ENCODE data around the gene SUN2.

The SUN2 gene

GRCh38 chr22:38792833-38793232, 37.0 kb upstream of the SUN2 start:
- Histone ChIP-seq H2AFZ (ENCODE audit: low read length, unreplicated experiment) (no peak overlapping the region), H3K27ac (ENCODE audit: low read depth, low read length) (no peak overlapping the region), H3K4me3 (ENCODE audit: low read depth, low read length) (peak overlapping the region; percentile 94), H3K27me3 (ENCODE audit: insufficient read depth, low read length) (no peaks in the 10 kb centered on the region), H3K4me1 (ENCODE audit: control insufficient read depth, insufficient read depth, low read length, unreplicated experiment) (peaks cover 23% of the 10 kb centered on the region), H3K36me3 (ENCODE audit: insufficient read depth, low read length) (no peaks in the 10 kb centered on the region), H3K79me2 (ENCODE audit: control insufficient read depth, insufficient read depth, low read length, unreplicated experiment) (peaks cover 11% of the 10 kb centered on the region)

DNA sequence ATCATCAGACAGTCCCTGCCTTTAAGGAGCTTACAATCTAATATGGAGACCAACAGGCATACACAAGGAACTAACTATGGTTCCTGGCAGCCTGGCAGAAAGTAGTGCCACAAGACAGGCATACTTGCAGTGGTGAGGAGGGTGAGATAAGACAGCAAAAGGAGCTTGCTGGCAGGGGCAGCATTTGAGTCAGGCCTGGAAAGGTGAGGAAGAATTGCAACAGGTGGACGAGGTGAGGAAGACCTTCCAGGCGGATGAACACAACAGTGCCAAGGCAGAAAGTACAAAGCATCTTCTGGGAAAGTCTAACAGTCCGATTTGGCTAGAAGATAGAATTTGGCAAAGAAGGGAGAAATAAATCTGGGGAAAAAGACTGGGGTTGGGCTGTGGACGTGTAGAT, 33.8 kb upstream of the SUN2 start:
- no peaks in the 10 kb centered on the region for H3K27me3 ChIP-seq (ENCODE audit: insufficient read depth, low read length)

GRCh38 chr22:38788846-38789245, 33.0 kb upstream of the SUN2 start:
- H3K27ac ChIP-seq (ENCODE audit: low read depth, low read length): peak overlapping the region; percentile 66; the same call in 1 of the 2 replicates

More for the DNA sequence above, 33.8 kb upstream of the SUN2 start:
- Histone ChIP-seq H3K36me3 (ENCODE audit: insufficient read depth, low read length) (no peaks in the 10 kb centered on the region), H3K4me1 (ENCODE audit: control insufficient read depth, insufficient read depth, low read length, unreplicated experiment) (peaks cover 26% of the 10 kb centered on the region), H3K79me2 (ENCODE audit: control insufficient read depth, insufficient read depth, low read length, unreplicated experiment) (peaks cover 11% of the 10 kb centered on the region), H2AFZ (ENCODE audit: low read length, unreplicated experiment) (no peak overlapping the region), H3K27ac (ENCODE audit: low read depth, low read length) (no peak overlapping the region), H3K4me3 (ENCODE audit: low read depth, low read length) (no peak overlapping the region)

DNA sequence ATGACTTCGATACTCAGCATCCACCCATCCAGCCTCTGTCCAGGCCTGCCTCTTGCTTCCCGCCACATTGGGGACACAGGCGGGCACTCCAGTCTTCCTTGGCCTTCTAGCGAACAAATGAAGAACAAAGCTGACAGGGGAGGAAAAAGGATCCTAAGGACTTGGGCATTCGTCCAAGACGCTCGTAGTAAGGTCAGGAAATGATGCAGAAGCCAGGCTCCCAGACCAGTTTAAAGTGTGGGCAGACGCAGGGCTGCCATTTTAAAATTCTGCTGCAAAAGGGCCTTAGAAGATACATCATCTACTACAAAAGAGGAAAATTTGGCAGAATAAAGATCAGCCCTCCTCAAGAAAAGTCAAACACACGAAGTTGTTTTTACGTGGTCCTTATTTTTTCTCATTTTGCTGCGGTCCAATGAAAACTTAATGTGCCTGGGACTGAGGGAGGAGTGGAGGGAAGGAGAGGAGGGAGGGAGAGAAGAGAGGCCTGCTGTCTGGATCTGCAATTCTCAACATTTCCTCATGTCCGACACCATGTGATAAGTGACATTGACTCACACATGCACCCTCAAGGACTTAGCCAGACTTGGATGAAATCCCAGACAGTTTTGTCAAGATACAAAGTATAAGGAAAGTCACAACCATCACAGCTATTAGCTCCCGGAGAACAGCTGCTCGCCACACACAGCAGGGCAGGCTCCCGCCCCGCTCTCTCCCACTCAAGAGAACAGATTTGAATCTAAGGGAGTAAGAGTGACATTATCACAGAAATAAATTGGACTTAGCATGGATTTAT, 32.4 kb upstream of the SUN2 start:
- Histone ChIP-seq H2AFZ (ENCODE audit: low read length, unreplicated experiment) (peak overlapping the region; percentile 53), H3K4me3 (ENCODE audit: low read depth, low read length) (peak overlapping the region; percentile 36; the same call in 1 of the 2 replicates), H3K27me3 (ENCODE audit: insufficient read depth, low read length) (no peaks in the 10 kb centered on the region), H3K4me1 (ENCODE audit: control insufficient read depth, insufficient read depth, low read length, unreplicated experiment) (peaks cover 22% of the 10 kb centered on the region), H3K27ac (ENCODE audit: low read depth, low read length) (peak overlapping the region; percentile 66), H3K36me3 (ENCODE audit: insufficient read depth, low read length) (no peaks in the 10 kb centered on the region), H3K79me2 (ENCODE audit: control insufficient read depth, insufficient read depth, low read length, unreplicated experiment) (peaks cover 7% of the 10 kb centered on the region)

More at GRCh38 chr22:38788846-38789245, 33.0 kb upstream of the SUN2 start:
- H3K36me3 ChIP-seq (ENCODE audit: insufficient read depth, low read length): no peaks in the 10 kb centered on the region
- H3K79me2 ChIP-seq (ENCODE audit: control insufficient read depth, insufficient read depth, low read length, unreplicated experiment): peaks cover 11% of the 10 kb centered on the region
- H3K4me3 ChIP-seq (ENCODE audit: low read depth, low read length): peak overlapping the region; percentile 36; the same call in 1 of the 2 replicates
- no peak overlapping the region for H2AFZ ChIP-seq (ENCODE audit: low read length, unreplicated experiment)
- peaks cover 22% of the 10 kb centered on the region for H3K4me1 ChIP-seq (ENCODE audit: control insufficient read depth, insufficient read depth, low read length, unreplicated experiment)
- H3K27me3 ChIP-seq (ENCODE audit: insufficient read depth, low read length): no peaks in the 10 kb centered on the region

DNA sequence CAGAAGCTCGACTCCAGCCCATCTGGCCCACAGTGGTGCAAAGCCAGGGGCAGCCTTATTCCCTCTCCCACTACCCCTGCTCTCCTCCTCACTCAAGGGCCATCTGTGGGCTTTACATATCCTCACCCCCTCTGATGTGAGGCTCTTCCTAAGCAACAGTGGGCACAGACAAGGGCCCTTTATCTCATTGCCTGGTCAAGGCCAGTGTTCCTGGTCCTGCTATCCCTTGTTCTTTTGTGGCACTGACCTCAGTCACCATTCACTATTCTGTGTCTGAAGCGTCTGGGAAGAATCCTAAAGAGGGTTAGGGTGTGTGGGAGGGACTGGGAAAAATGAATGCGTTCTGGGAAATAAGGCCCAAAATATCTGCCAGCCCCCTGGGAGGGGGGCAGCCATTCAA, 30.8 kb upstream of the SUN2 start:
- H2AFZ ChIP-seq (ENCODE audit: low read length, unreplicated experiment): no peak overlapping the region
- no peaks in the 10 kb centered on the region for H3K79me2 ChIP-seq (ENCODE audit: control insufficient read depth, insufficient read depth, low read length, unreplicated experiment)
- no peaks in the 10 kb centered on the region for H3K36me3 ChIP-seq (ENCODE audit: insufficient read depth, low read length)
- no peak overlapping the region for H3K27ac ChIP-seq (ENCODE audit: low read depth, low read length)
- peaks cover 19% of the 10 kb centered on the region for H3K4me1 ChIP-seq (ENCODE audit: control insufficient read depth, insufficient read depth, low read length, unreplicated experiment)
- no peaks in the 10 kb centered on the region for H3K27me3 ChIP-seq (ENCODE audit: insufficient read depth, low read length)
- no peak overlapping the region for H3K4me3 ChIP-seq (ENCODE audit: low read depth, low read length)

DNA sequence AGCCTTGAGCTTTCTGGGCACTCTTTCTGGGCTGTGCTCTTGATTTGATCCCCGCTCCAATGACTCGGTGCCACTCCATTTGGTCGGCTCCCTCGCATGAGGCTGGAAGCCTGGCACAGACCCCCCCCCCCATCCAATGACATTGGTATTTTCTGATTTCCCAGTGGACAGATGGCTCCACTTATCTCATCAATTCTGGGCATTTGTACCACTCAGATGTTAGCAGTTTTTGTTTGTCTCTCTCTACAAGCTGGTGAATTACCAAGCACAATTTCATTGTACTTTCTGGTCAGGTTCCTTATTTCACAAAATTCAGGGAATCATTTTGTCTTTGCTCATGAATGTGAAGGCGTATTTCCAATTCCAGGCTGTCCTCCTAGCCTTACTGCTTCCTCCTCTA, 29.1 kb upstream of the SUN2 start:
- H3K79me2 ChIP-seq (ENCODE audit: control insufficient read depth, insufficient read depth, low read length, unreplicated experiment): no peaks in the 10 kb centered on the region
- no peaks in the 10 kb centered on the region for H3K36me3 ChIP-seq (ENCODE audit: insufficient read depth, low read length)
- H2AFZ ChIP-seq (ENCODE audit: low read length, unreplicated experiment): no peak overlapping the region
- no peaks in the 10 kb centered on the region for H3K27me3 ChIP-seq (ENCODE audit: insufficient read depth, low read length)
- H3K4me3 ChIP-seq (ENCODE audit: low read depth, low read length): no peak overlapping the region
- peaks cover 19% of the 10 kb centered on the region for H3K4me1 ChIP-seq (ENCODE audit: control insufficient read depth, insufficient read depth, low read length, unreplicated experiment)
- H3K27ac ChIP-seq (ENCODE audit: low read depth, low read length): no peak overlapping the region

DNA sequence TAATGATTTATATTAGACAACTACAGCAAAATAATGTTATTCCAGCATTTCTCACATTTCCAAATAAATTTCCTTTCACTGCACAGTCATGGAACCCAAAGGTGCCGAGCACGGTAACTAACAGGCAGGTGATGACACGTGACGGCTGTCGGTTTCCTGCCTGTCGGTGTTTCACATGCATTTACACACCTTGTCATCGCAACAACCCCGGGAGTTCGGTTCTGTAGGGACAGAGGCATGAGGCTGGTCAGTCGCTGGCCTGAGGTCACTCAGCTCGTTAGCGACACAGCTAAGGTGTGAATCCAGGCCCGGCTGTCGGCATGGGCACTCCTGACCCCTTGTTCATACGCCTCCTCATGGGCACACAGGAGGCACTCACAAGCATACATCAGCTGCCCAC, 28.2 kb upstream of the SUN2 start:
- Histone ChIP-seq H3K36me3 (ENCODE audit: insufficient read depth, low read length) (no peaks in the 10 kb centered on the region), H2AFZ (ENCODE audit: low read length, unreplicated experiment) (no peak overlapping the region), H3K79me2 (ENCODE audit: control insufficient read depth, insufficient read depth, low read length, unreplicated experiment) (no peaks in the 10 kb centered on the region), H3K27ac (ENCODE audit: low read depth, low read length) (no peak overlapping the region), H3K27me3 (ENCODE audit: insufficient read depth, low read length) (no peaks in the 10 kb centered on the region), H3K4me1 (ENCODE audit: control insufficient read depth, insufficient read depth, low read length, unreplicated experiment) (peaks cover 18% of the 10 kb centered on the region), H3K4me3 (ENCODE audit: low read depth, low read length) (no peak overlapping the region)

GRCh38 chr22:38783095-38783615, 27.4 kb upstream of the SUN2 start:
- H3K79me2 ChIP-seq (ENCODE audit: control insufficient read depth, insufficient read depth, low read length, unreplicated experiment): no peaks in the 10 kb centered on the region
- no peak overlapping the region for H2AFZ ChIP-seq (ENCODE audit: low read length, unreplicated experiment)
- peaks cover 9% of the 10 kb centered on the region for H3K4me1 ChIP-seq (ENCODE audit: control insufficient read depth, insufficient read depth, low read length, unreplicated experiment)
- no peak overlapping the region for H3K4me3 ChIP-seq (ENCODE audit: low read depth, low read length)
- no peaks in the 10 kb centered on the region for H3K27me3 ChIP-seq (ENCODE audit: insufficient read depth, low read length)
- H3K36me3 ChIP-seq (ENCODE audit: insufficient read depth, low read length): no peaks in the 10 kb centered on the region
- H3K27ac ChIP-seq (ENCODE audit: low read depth, low read length): no peak overlapping the region

DNA sequence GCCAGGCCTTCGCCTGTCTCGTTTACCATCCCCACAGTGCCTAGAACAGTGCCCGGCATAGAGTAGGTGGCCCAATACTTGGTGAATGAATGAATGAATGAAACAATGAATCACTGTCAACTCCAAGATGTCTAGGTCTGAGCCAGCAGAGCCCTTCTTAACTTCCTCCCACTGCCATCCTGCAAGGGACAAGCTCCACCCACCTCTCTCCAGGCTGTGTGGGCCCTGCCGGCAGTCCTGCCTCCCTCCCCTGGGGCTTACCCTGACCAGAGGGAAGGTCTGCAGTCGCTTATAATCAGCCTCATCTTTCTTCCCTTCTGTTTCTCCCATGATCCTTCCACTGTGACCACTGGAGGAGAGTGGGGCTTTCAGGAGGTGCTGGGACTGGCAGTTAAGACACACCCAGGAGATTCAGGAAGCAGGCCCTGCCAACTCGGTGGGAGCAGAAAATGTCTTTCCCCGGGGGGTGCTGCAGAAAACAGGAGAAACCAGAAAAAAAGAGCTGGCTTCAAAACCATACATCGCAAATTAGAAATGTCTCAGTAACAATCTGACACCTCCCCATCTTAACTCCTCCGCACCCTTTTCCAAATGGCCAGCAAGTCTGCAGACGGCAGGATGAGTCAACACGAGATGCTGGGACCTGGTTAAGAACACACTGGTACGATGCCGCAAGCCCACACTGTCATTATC, 26.8 kb upstream of the SUN2 start:
- H2AFZ ChIP-seq (ENCODE audit: low read length, unreplicated experiment): no peak overlapping the region
- H3K4me3 ChIP-seq (ENCODE audit: low read depth, low read length): no peak overlapping the region
- H3K27me3 ChIP-seq (ENCODE audit: insufficient read depth, low read length): no peaks in the 10 kb centered on the region
- H3K4me1 ChIP-seq (ENCODE audit: control insufficient read depth, insufficient read depth, low read length, unreplicated experiment): peaks cover 3% of the 10 kb centered on the region
- H3K36me3 ChIP-seq (ENCODE audit: insufficient read depth, low read length): no peaks in the 10 kb centered on the region
- no peaks in the 10 kb centered on the region for H3K79me2 ChIP-seq (ENCODE audit: control insufficient read depth, insufficient read depth, low read length, unreplicated experiment)
- H3K27ac ChIP-seq (ENCODE audit: low read depth, low read length): no peak overlapping the region

DNA sequence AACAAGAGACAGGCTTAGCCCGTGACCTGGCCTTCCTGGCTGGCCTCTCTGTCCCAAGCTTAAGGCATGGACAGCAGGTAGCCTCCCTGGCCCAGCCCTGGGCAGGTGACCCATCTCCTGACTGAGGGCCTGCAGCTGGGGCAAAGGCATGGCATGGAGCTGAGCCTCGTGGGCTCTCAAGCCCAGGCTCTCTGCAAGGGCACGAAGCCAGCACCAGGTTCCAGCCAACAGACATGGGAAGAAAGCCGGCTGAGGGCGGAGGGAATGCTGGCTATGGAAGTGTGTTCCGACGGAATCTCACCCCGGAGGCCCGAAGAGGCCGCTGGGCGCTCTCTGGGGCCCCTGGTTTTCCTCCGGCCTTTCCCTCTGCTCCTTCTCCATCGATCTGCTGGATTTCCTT, 25.2 kb upstream of the SUN2 start:
- Histone ChIP-seq H3K4me3 (ENCODE audit: low read depth, low read length) (no peak overlapping the region), H2AFZ (ENCODE audit: low read length, unreplicated experiment) (no peak overlapping the region), H3K79me2 (ENCODE audit: control insufficient read depth, insufficient read depth, low read length, unreplicated experiment) (no peaks in the 10 kb centered on the region), H3K4me1 (ENCODE audit: control insufficient read depth, insufficient read depth, low read length, unreplicated experiment) (peaks cover 3% of the 10 kb centered on the region), H3K36me3 (ENCODE audit: insufficient read depth, low read length) (no peaks in the 10 kb centered on the region), H3K27ac (ENCODE audit: low read depth, low read length) (no peak overlapping the region), H3K27me3 (ENCODE audit: insufficient read depth, low read length) (no peaks in the 10 kb centered on the region)

Data from ACC112 (cell line).